ENCODE results near the gene CPSF2. TPM values are rescaled to one million over a fixed set of nuclear protein-coding genes. Genes with fewer than 3 reads are reported as not detected.

CPSF2 gene
- total RNA-seq, 4 donors from 2014 or later, result 19.1 to 33.5 (median 32.6) TPM

DNA sequence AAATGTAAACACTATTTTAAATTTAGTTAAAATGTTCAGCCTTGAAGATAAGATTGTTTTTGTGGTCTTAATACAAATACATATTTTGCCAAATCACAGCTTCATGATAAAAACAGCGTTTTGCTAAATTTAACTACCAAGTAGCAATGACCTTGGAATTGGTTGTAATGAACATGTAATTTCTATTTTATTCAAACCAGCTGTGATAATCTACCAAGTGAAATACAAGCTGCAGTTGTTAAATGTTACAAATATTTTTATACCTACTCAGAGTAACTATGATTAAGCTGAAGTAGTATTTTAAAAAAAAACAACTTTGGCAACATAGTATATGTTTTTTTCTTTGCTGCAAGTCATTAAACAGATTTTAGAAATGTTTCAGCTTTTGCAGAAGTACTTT is 96.2 kb downstream of the CPSF2 start:
- TF ChIP-seq, protein P1, sequence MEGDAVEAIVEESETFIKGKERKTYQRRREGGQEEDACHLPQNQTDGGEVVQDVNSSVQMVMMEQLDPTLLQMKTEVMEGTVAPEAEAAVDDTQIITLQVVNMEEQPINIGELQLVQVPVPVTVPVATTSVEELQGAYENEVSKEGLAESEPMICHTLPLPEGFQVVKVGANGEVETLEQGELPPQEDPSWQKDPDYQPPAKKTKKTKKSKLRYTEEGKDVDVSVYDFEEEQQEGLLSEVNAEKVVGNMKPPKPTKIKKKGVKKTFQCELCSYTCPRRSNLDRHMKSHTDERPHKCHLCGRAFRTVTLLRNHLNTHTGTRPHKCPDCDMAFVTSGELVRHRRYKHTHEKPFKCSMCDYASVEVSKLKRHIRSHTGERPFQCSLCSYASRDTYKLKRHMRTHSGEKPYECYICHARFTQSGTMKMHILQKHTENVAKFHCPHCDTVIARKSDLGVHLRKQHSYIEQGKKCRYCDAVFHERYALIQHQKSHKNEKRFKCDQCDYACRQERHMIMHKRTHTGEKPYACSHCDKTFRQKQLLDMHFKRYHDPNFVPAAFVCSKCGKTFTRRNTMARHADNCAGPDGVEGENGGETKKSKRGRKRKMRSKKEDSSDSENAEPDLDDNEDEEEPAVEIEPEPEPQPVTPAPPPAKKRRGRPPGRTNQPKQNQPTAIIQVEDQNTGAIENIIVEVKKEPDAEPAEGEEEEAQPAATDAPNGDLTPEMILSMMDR (IDR thresholded peaks at IDR 0.05), result no peak
- no peak for TF ChIP-seq POLR2A (IDR thresholded peaks at IDR 0.05)
- intact Hi-C loops (cut with DNase I; ENCODE audit: low total_unique reads), result no loop called here
- 39 to 56% methylated on average over 1 of the region's 1 CpG for WGBS, 2 donors
- H3K4me3 ChIP-seq (ENCODE audit: low read depth, poor library complexity, severe bottlenecking), result no peak overlapping the region
- DNase-seq (ENCODE audit: low spot score in 2 of 2), result no peak

Other genes starting within 250 kb of the CPSF2 start
- gene FBLN5, start 174.3 kb upstream of the CPSF2 start, total RNA-seq, result 100 to 1,000 TPM in 1 of 4 donors, 10 to 100 TPM in 3; 26.3 to 128 (median 44.5) TPM
- gene TRIP11, start 81.9 kb upstream of the CPSF2 start, total RNA-seq, result 10 to 100 TPM; 18.5 to 37.0 (median 28.8) TPM
- gene ATXN3, start 15.4 kb upstream of the CPSF2 start, total RNA-seq, result 10 to 100 TPM; 34.7 to 57.5 (median 45.4) TPM
- 100 to 1,000 TPM in 3 of 4 donors, 10 to 100 TPM in 1; 67.7 to 297 (median 204) TPM for gene NDUFB1, start 263 bp upstream of the CPSF2 start, total RNA-seq
- gene SLC24A4, start 201.2 kb downstream of the CPSF2 start, total RNA-seq, result under 1 TPM; 0.08 to 0.37 (median 0.22) TPM